Mammary epithelial cell (primary cell): ENCODE results near the gene SLC12A8.

Experiments
- EZH2 ChIP-seq: IDR thresholded peaks from 2 replicates; pipeline ENCODE4 v1.6.1; 2012; ENCODE audit warnings: low read length, inconsistent platforms, borderline replicate concordance
- TF ChIP-seq, protein P1 (sequence below), 2 donors: IDR thresholded peaks in 1 of 2; conservative IDR thresholded peaks in 1 of 2; 2 replicates each; pipeline ENCODE4 v1.5.1; 2011 to 2012; ENCODE audit warnings: inconsistent platforms in 2 of 2, low read length in 2 of 2, mild to moderate bottlenecking in 2 of 2, control low read depth in 1 of 2, low read depth in 1 of 2; ENCODE audit not compliant: insufficient read depth in 1 of 2; ENCODE audit errors: extremely low read depth in 1 of 2

DNA sequence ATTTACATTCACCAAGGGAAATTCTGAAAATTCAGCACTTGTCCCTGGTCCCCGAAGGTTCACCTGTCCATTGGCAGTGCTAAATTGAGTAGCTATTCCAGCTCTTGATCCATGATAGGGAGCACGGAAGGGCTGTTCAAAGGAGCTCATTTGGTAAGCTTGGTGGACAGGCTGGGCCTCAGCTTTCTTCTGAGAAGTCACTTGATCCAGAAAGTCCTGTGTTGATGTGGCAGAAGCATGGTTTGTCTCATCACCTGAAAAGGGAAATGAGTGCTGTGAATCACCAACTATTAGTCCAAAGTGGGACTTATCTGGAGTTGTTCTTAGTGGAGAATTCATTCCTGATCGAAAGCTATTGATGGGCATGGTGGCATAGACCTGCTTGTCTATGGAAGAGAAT, 19.9 kb upstream of the SLC12A8 start:
- TF ChIP-seq, protein P1, sequence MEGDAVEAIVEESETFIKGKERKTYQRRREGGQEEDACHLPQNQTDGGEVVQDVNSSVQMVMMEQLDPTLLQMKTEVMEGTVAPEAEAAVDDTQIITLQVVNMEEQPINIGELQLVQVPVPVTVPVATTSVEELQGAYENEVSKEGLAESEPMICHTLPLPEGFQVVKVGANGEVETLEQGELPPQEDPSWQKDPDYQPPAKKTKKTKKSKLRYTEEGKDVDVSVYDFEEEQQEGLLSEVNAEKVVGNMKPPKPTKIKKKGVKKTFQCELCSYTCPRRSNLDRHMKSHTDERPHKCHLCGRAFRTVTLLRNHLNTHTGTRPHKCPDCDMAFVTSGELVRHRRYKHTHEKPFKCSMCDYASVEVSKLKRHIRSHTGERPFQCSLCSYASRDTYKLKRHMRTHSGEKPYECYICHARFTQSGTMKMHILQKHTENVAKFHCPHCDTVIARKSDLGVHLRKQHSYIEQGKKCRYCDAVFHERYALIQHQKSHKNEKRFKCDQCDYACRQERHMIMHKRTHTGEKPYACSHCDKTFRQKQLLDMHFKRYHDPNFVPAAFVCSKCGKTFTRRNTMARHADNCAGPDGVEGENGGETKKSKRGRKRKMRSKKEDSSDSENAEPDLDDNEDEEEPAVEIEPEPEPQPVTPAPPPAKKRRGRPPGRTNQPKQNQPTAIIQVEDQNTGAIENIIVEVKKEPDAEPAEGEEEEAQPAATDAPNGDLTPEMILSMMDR (conservative IDR thresholded peaks at IDR 0.05 in 1 of 2, IDR thresholded peaks at IDR 0.05 in 1 of 2; ENCODE audit: extremely low read depth in 1 of 2, insufficient read depth in 1 of 2, low read depth in 1 of 2, low read length in 2 of 2): no peak
- no peak for TF ChIP-seq EZH2
